ENCODE data around the gene KNOP1. TPM values are rescaled to one million over a fixed set of nuclear protein-coding genes. Genes with fewer than 3 reads are reported as not detected.

Gene KNOP1
- total RNA-seq, 2 experiments from 2014 or later: 19.7 to 33.2 TPM

DNA sequence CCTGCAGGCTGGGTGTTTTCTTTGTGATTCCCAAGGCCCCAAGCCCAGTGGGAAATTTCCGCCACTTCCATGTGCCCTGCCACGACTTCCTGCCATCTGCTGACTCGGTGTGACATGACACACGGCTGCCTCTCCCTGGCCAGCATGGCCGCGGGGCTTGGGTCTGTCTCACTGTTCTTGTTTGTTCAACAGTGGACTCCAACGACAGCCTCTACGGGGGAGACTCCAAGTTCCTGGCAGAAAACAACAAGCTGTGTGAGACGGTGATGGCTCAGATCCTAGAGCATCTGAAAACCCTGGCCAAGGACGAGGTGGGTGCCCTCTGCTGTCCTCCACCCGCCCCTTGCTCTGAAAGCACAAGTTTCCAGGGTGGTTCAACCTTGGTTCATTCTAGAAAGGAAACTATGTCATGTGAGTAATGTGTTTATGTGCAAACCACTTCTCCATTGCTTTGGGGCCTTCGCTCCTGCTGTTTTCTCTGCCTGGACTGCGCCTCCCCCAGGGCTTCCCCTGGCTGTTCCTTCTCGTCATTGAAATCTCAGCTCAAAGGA, 26.8 kb downstream of the KNOP1 start:
- H3K4me3 ChIP-seq (ENCODE audit: low read depth, low read length, poor library complexity, severe bottlenecking): no peak overlapping the region
- no peaks in the 10 kb centered on the region for H3K4me1 ChIP-seq (ENCODE audit: insufficient read depth, low read length, poor library complexity, severe bottlenecking)
- POLR2A ChIA-PET: no interaction called here
- no peaks in the 10 kb centered on the region for H3K9me2 ChIP-seq (ENCODE audit: insufficient read depth, low read length)
- no TSS peak for BruUV-seq (replicated peaks)
- peaks cover 25% of the 10 kb centered on the region for H3K36me3 ChIP-seq (ENCODE audit: insufficient read depth, low read length)
- H3K79me2 ChIP-seq (ENCODE audit: insufficient read depth, low read depth, low read length): no peaks in the 10 kb centered on the region
- H3K4me2 ChIP-seq (ENCODE audit: low read length): no peak overlapping the region
- H2AFZ ChIP-seq (ENCODE audit: low read length): no peak overlapping the region
- CTCF ChIA-PET (ENCODE audit: unreplicated experiment): no interaction called here
- no peak overlapping the region for H3K27ac ChIP-seq (ENCODE audit: low read depth, low read length, poor library complexity, severe bottlenecking)
- no peaks in the 10 kb centered on the region for H3K9me3 ChIP-seq (ENCODE audit: low read length)
- no peaks in the 10 kb centered on the region for H4K20me1 ChIP-seq (ENCODE audit: insufficient read depth, low read length)
- intact Hi-C loops (cut with micrococcal nuclease; ENCODE audit: unreplicated experiment): no loop called here
- no peak for DNase-seq (ENCODE audit: low spot score)
- TF ChIP-seq EZH2phosphoT487 (IDR thresholded peaks at IDR 0.05; ENCODE audit: borderline replicate concordance, low read depth, low read length): no peak

DNA sequence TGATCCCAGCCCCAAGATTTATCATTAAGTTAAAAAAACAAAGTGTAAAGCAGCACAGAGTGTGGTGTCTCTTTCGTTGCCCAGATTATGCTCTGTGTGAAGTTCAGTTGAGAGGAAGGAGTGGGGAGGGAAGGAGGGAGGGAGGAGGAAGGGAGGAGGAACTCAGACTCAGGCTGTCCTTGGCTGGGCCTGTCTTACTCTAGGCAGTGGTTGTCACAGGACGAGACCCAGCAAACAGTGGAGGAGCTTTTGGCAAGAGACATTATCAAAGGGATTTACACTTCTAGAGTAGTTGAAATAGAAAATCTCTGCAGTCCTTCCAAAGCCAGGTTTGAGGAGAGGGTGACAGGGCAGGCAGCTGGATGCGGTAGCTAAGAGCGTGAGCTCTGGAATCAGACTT, 27.8 kb downstream of the KNOP1 start:
- no peak overlapping the region for H3K4me3 ChIP-seq (ENCODE audit: low read depth, low read length, poor library complexity, severe bottlenecking)
- TF ChIP-seq EZH2phosphoT487 (IDR thresholded peaks at IDR 0.05; ENCODE audit: borderline replicate concordance, low read depth, low read length): no peak
- TF ChIP-seq, protein P1, sequence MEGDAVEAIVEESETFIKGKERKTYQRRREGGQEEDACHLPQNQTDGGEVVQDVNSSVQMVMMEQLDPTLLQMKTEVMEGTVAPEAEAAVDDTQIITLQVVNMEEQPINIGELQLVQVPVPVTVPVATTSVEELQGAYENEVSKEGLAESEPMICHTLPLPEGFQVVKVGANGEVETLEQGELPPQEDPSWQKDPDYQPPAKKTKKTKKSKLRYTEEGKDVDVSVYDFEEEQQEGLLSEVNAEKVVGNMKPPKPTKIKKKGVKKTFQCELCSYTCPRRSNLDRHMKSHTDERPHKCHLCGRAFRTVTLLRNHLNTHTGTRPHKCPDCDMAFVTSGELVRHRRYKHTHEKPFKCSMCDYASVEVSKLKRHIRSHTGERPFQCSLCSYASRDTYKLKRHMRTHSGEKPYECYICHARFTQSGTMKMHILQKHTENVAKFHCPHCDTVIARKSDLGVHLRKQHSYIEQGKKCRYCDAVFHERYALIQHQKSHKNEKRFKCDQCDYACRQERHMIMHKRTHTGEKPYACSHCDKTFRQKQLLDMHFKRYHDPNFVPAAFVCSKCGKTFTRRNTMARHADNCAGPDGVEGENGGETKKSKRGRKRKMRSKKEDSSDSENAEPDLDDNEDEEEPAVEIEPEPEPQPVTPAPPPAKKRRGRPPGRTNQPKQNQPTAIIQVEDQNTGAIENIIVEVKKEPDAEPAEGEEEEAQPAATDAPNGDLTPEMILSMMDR (conservative IDR thresholded peaks at IDR 0.05; ENCODE audit: low read length): no peak
- H3K4me2 ChIP-seq (ENCODE audit: low read length): no peak overlapping the region
- POLR2A ChIA-PET: no interaction called here
- intact Hi-C loops (cut with micrococcal nuclease; ENCODE audit: unreplicated experiment): no loop called here
- H2AFZ ChIP-seq (ENCODE audit: low read length): no peak overlapping the region
- peaks cover 30% of the 10 kb centered on the region for H3K36me3 ChIP-seq (ENCODE audit: insufficient read depth, low read length)
- no peaks in the 10 kb centered on the region for H3K9me2 ChIP-seq (ENCODE audit: insufficient read depth, low read length)
- no peaks in the 10 kb centered on the region for H3K9me3 ChIP-seq (ENCODE audit: low read length)
- no peak for DNase-seq (ENCODE audit: low spot score)
- H3K4me1 ChIP-seq (ENCODE audit: insufficient read depth, low read length, poor library complexity, severe bottlenecking): no peaks in the 10 kb centered on the region
- no peak overlapping the region for H3K27ac ChIP-seq (ENCODE audit: low read depth, low read length, poor library complexity, severe bottlenecking)
- H4K20me1 ChIP-seq (ENCODE audit: insufficient read depth, low read length): no peaks in the 10 kb centered on the region
- CTCF ChIA-PET (ENCODE audit: unreplicated experiment): no interaction called here
- BruUV-seq (replicated peaks): no TSS peak
- no peaks in the 10 kb centered on the region for H3K79me2 ChIP-seq (ENCODE audit: insufficient read depth, low read depth, low read length)

DNA sequence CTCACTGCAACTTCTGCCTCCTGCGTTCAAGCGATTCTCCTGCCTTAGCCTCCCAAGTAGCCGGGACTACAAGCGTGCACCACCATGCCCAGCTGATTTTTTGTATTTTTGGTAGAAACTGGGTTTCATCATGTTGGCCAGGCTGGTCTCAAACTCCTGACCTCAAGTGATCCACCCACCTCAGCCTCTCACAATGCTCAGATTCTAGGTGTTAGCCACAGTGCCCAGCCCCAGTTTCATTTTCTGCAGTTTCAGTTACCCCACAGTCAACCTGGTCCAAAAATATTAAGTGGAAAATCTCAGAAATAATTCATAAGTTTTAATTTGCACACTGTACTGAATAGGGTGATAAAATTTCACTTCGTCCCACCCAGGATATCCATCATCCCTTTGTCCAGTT, 28.7 kb downstream of the KNOP1 start:
- H3K36me3 ChIP-seq (ENCODE audit: insufficient read depth, low read length): peaks cover 36% of the 10 kb centered on the region
- CTCF ChIA-PET (ENCODE audit: unreplicated experiment): no interaction called here
- intact Hi-C loops (cut with micrococcal nuclease; ENCODE audit: unreplicated experiment): no loop called here
- no peaks in the 10 kb centered on the region for H3K4me1 ChIP-seq (ENCODE audit: insufficient read depth, low read length, poor library complexity, severe bottlenecking)
- no peaks in the 10 kb centered on the region for H3K9me2 ChIP-seq (ENCODE audit: insufficient read depth, low read length)
- H3K79me2 ChIP-seq (ENCODE audit: insufficient read depth, low read depth, low read length): no peaks in the 10 kb centered on the region
- POLR2A ChIA-PET: interaction anchor here (1.0 kb wide), 1 partner anchor 34 kb away, joined by 3 read pairs; no protein-coding TSS in a partner anchor
- no peak overlapping the region for H2AFZ ChIP-seq (ENCODE audit: low read length)
- DNase-seq (ENCODE audit: low spot score): no peak
- no peak for TF ChIP-seq EZH2phosphoT487 (IDR thresholded peaks at IDR 0.05; ENCODE audit: borderline replicate concordance, low read depth, low read length)
- TF ChIP-seq, protein P1 (conservative IDR thresholded peaks at IDR 0.05; ENCODE audit: low read length): no peak
- no peaks in the 10 kb centered on the region for H4K20me1 ChIP-seq (ENCODE audit: insufficient read depth, low read length)
- BruUV-seq (replicated peaks): no TSS peak
- no peak overlapping the region for H3K4me3 ChIP-seq (ENCODE audit: low read depth, low read length, poor library complexity, severe bottlenecking)
- H3K27ac ChIP-seq (ENCODE audit: low read depth, low read length, poor library complexity, severe bottlenecking): no peak overlapping the region
- no peak overlapping the region for H3K4me2 ChIP-seq (ENCODE audit: low read length)
- no peaks in the 10 kb centered on the region for H3K9me3 ChIP-seq (ENCODE audit: low read length)

Measured in OCI-LY7 (cell line).